Activated T-helper 2 cell treated with anti-CD3 and anti-CD28 coated beads, Interferon-gamma antibody, Interleukin-2, Interleukin-4, amounts not matched to agents 10 μg/mL and 5 μg/mL and 100 μg/mL, durations not matched to agents 14 hours and 24 hours and 36 hours (primary cell): Measurements from ENCODE around the gene PEAK1. TPM values are rescaled to one million over a fixed set of nuclear protein-coding genes. Genes with fewer than 3 reads are reported as not detected.
"Not testable (repeated sequence)": the region's sequence is repeated elsewhere in the genome, so short reads cannot be mapped to it uniquely, and the experiment has no call there.

Source experiments
- DNase-seq: peaks from one replicate; pipeline ENCODE4 v3.0.0; 2021; ENCODE audit warnings: low spot score
- H3K27ac Mint-ChIP-seq: one replicate; pipeline ENCODE4 v1.8.0; 2021; ENCODE audit warnings: mixed read lengths
- H3K27me3 Mint-ChIP-seq: one replicate; pipeline ENCODE4 v1.8.0; 2021; ENCODE audit warnings: low read depth, mixed read lengths
- H3K36me3 Mint-ChIP-seq: one replicate; pipeline ENCODE4 v1.8.0; 2021; ENCODE audit warnings: low read depth, mixed read lengths
- H3K4me1 Mint-ChIP-seq: one replicate; pipeline ENCODE4 v1.8.0; 2021; ENCODE audit warnings: low read depth, mixed read lengths
- H3K4me3 Mint-ChIP-seq: one replicate; pipeline ENCODE4 v1.8.0; 2021; ENCODE audit warnings: low read depth, mild to moderate bottlenecking, moderate library complexity, mixed read lengths
- H3K9me3 Mint-ChIP-seq: one replicate; pipeline ENCODE4 v1.8.0; 2021; ENCODE audit warnings: mixed read lengths
- intact Hi-C: fragments of 100-400 bp; cut with micrococcal nuclease; formaldehyde crosslinking; loops from one replicate; pipeline ENCODE4 v1.15.1; 2023
- total RNA-seq: library from RNA; stranded (reverse); gene quantifications from 2 replicates; pipeline ENCODE4 v1.2.3, GENCODE V29; 2022

The PEAK1 gene
- total RNA-seq, 1 donor from 2014 or later, result 26.0 TPM

DNA sequence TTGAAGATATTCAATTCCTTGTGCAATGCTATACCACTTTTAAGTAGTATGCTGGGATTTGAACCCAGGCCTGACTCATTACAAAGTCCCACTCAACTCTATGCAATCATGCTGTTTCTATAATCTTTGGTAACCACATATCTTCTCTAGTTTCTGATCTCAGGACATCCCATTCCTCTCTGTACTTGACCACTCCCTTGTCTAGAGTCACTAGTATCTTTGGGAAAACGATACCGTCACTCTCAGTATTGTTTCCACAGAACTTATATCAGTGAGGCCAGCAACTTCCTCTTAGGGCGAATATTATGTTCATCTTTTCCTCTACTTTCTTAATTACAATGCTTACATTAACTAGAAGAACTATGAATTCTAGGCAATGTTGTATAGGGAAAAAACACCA lies 211.7 kb downstream of the PEAK1 start:
- Mint-ChIP-seq H3K4me3 (no peak overlapping the region), H3K27ac (no peak overlapping the region)
- intact Hi-C loops, result no loop called here

DNA sequence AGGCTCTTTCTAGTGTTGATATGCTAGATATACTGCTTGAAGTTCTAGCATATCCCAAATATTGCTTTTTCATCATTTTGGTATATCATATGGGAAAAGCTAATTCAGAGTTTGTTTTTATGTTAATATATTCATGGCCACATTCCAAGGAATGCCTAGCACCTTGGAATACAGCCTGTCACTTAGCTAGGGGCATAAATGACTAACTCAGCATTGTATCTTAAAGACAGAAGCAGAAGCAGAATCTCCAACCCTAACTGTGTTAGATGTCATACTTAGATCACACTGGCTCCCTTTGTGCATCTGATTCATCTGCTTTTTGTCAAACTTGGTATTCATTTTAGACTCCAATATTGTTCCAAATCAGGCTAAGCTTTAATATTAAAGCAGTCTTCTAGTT lies 218.2 kb downstream of the PEAK1 start:
- Mint-ChIP-seq H3K4me1 (no peaks in the 10 kb centered on the region), H3K27ac (no peak overlapping the region), H3K4me3 (no peak overlapping the region), H3K36me3 (peaks cover 22% of the 10 kb centered on the region), H3K9me3 (peaks cover 7% of the 10 kb centered on the region), H3K27me3 (no peaks in the 10 kb centered on the region)
- intact Hi-C loops, result no loop called here
- DNase-seq, result no peak

More for the DNA sequence above, 211.7 kb downstream of the PEAK1 start:
- Mint-ChIP-seq H3K36me3 (peaks cover 9% of the 10 kb centered on the region), H3K9me3 (peaks cover 6% of the 10 kb centered on the region), H3K27me3 (no peaks in the 10 kb centered on the region), H3K4me1 (no peaks in the 10 kb centered on the region)
- DNase-seq, result no peak

DNA sequence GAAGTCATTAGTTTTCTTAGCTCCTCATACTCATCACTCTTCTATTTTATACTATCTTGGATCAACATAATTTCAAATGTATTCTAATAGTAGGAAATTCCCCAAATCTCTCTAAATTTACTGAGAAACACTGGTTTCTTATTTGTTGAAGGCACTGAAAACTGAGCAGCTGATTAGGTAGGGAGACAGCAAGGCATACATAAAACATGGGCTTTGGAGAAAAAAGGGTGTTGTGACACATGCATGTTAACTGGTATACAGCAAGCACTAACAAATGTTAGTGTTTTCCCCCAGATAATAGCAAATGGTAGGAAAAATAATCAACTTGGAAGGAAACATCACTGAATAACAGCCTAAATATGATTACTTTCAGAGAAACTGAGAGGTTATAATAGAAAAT lies 223.5 kb downstream of the PEAK1 start:
- peaks cover 7% of the 10 kb centered on the region for H3K9me3 Mint-ChIP-seq
- no peak for DNase-seq
- no peak overlapping the region for H3K4me3 Mint-ChIP-seq
- H3K27me3 Mint-ChIP-seq, result no peaks in the 10 kb centered on the region
- no peaks in the 10 kb centered on the region for H3K4me1 Mint-ChIP-seq
- H3K27ac Mint-ChIP-seq, result no peak overlapping the region
- H3K36me3 Mint-ChIP-seq, result peaks cover 19% of the 10 kb centered on the region
- intact Hi-C loops, result no loop called here

DNA sequence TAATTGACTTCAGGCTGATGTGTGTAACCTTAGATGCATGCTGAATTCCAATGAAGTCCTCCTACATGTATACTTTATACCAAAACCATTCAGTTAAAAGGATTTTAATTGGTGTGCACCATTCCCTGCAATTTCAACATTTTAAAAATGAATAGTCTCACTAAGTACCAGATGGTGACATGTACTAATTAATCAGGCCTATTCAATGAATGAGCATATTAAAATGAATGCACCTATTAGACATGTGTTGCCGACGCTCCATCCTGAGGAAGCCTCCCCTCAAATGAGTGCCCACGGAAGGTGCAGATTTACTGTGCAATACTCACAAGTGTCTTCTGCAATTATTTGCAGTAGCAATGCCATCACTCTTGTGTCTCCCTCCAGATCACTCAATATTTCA lies 224.3 kb downstream of the PEAK1 start:
- Mint-ChIP-seq H3K4me1 (peaks cover under 1% of the 10 kb centered on the region), H3K27ac (no peak overlapping the region), H3K27me3 (no peaks in the 10 kb centered on the region), H3K9me3 (peaks cover 7% of the 10 kb centered on the region), H3K36me3 (peaks cover 19% of the 10 kb centered on the region), H3K4me3 (no peak overlapping the region)
- intact Hi-C loops, result no loop called here
- no peak for DNase-seq

DNA sequence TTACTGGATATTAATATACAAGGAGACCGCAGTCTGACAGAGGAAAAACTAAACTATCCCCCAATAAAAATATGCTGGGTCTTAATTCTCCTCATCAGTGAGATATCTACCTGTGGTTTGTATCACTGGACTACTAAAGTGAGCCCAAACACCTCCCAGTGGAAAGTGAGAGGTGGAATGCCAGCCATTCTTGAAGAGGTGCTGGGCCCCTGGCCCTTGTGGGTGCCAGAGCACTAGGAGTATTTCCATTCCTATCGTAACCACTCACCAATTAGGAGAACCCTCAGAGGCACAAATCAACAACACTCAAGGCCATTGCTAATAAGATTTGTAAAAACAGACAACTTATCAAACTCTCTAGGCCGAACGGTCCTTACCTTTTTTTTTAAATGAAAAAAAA lies 227.5 kb downstream of the PEAK1 start:
- H3K9me3 Mint-ChIP-seq, result no peaks in the 10 kb centered on the region
- H3K4me1 Mint-ChIP-seq, result peaks cover 24% of the 10 kb centered on the region
- H3K27me3 Mint-ChIP-seq, result no peaks in the 10 kb centered on the region
- no peak overlapping the region for H3K27ac Mint-ChIP-seq
- H3K36me3 Mint-ChIP-seq, result no peaks in the 10 kb centered on the region
- no peak overlapping the region for H3K4me3 Mint-ChIP-seq
- DNase-seq, result no peak
- intact Hi-C loops, result no loop called here

DNA sequence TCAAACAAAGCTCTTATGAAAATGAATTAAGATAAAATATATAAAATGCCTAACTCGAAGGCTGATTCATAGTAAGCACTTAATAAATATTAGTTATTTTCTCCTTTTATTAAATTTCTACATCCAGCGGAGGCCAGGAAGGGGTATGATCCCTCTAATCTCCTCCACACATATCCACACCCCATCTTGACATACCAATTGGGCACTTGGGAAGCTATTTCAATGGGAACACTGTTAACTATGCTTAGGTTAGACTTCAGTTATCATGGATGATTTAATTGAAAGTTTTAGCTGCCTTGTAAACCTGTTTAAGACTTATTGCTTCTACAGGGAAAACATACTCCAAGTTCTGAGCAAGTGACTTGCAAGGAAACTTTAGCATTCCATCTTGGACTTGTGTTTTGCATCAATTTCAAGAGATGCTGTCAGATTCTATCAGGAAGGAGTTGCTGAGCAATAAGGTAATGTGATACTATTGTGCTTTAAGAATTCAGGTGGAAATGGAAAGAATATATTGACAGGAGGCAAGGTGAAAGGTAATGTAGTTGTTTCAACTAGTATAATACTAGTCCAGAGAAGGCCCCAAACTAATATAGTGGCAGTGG lies 228.6 kb downstream of the PEAK1 start:
- Mint-ChIP-seq H3K27ac (no peak overlapping the region), H3K9me3 (no peaks in the 10 kb centered on the region), H3K27me3 (no peaks in the 10 kb centered on the region)

DNA sequence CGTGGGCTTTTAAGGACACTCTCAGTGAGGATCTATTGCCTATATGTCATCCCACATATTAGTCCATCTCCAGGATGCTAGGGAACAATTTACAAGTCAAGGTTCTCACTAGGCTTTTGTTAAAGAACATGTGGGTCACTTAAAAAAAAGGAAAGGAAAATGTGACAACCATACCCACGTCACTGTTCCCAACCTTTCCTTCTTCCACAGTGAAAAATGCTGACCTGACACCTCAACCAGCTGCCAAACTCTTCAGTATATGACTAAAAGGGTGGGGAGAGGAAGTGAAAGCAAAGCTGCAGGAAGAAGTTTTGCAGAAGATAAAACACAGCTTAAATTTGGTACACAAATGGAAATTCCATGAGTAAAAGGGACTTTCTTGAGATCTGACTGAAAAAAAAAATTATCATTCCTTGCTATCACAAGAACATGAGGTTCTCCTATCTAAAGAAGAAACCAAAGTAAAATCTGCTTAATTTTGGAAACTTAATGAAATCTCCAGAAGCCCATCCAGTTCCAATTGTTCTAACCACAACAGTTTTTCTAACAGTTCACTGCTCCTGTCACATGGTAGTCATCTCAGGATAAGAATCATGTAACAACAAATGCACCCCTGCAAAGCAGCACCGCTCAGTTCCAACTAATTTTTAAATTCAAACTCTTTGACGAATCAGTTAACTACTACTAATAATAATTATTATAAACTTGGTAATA lies 232.0 kb downstream of the PEAK1 start:
- intact Hi-C loops, result loop anchor here (1.0 to 10.0 kb wide), 5 partner anchors 73 to 308 kb away; partner anchors contain the start of genes HMG20A and PEAK1
- no peak for DNase-seq
- peaks cover 48% of the 10 kb centered on the region for H3K4me1 Mint-ChIP-seq
- H3K27me3 Mint-ChIP-seq, result no peaks in the 10 kb centered on the region
- peak overlapping the region; percentile 81 for H3K27ac Mint-ChIP-seq
- H3K4me3 Mint-ChIP-seq, result no peak overlapping the region
- no peaks in the 10 kb centered on the region for H3K9me3 Mint-ChIP-seq
- H3K36me3 Mint-ChIP-seq, result no peaks in the 10 kb centered on the region

More for the DNA sequence above, 228.6 kb downstream of the PEAK1 start:
- no peak overlapping the region for H3K4me3 Mint-ChIP-seq
- DNase-seq, result no peak
- intact Hi-C loops, result no loop called here
- no peaks in the 10 kb centered on the region for H3K36me3 Mint-ChIP-seq
- H3K4me1 Mint-ChIP-seq, result peaks cover 35% of the 10 kb centered on the region

DNA sequence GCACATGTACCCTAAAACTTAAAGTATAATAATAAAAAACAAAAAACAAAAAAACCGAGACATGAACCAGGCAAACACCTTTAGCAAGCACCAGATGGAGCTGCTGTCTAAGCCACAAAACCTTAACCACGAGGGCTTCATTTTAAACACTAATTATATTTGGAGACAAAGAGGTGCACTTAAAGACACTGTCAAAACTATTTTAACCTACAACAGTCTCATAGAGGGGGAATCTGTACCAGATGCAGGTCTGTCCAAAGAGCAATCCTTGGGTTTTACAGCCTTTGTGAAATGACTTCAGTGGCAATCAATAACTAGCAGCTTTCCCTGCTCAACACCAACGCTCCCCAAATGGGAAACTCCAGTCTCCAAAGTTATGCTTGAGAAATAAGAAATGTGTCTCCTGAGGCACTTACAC lies 233.3 kb downstream of the PEAK1 start:
- no peaks in the 10 kb centered on the region for H3K27me3 Mint-ChIP-seq
- no peak overlapping the region for H3K4me3 Mint-ChIP-seq
- no peak overlapping the region for H3K27ac Mint-ChIP-seq
- intact Hi-C loops, result loop anchor here (1.0 to 10.0 kb wide), 6 partner anchors 72 to 357 kb away; partner anchors contain the start of genes HMG20A and PEAK1
- H3K9me3 Mint-ChIP-seq, result no peaks in the 10 kb centered on the region
- H3K4me1 Mint-ChIP-seq, result peaks cover 60% of the 10 kb centered on the region
- no peaks in the 10 kb centered on the region for H3K36me3 Mint-ChIP-seq
- DNase-seq, result no peak

DNA sequence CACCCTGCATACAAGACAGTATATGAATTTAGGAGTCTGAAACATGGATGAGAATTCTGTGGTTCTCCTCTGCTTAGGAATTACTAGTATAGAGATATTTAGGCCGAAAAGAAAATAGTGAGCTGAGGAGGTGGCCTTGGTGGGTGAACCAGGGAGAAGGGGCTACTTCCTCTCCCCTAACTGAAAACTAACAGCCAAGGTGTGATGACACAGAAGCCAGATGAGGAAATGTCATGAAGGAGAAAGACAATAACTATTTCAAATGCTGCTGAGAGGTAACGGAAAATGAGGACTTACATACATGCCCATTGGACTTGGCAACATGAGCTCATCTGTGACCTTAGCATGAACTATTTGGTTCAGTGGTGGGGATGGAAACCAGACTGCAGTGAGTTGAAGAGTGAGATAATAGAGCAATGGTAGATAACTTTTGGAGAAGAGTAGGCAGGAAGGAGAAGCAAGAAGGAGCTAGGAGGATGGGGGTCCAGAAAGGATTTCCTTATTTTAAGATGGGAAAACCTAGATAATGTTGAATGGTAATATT lies 234.6 kb downstream of the PEAK1 start:
- intact Hi-C loops, result loop anchor here (5.0 to 10.0 kb wide), 4 partner anchors 71 to 237 kb away; partner anchors contain the start of genes HMG20A and PEAK1
- Mint-ChIP-seq H3K27ac (peak overlapping the region; percentile 54), H3K9me3 (no peaks in the 10 kb centered on the region), H3K4me1 (peaks cover 70% of the 10 kb centered on the region), H3K27me3 (no peaks in the 10 kb centered on the region), H3K4me3 (no peak overlapping the region), H3K36me3 (peaks cover 4% of the 10 kb centered on the region)
- no peak for DNase-seq

DNA sequence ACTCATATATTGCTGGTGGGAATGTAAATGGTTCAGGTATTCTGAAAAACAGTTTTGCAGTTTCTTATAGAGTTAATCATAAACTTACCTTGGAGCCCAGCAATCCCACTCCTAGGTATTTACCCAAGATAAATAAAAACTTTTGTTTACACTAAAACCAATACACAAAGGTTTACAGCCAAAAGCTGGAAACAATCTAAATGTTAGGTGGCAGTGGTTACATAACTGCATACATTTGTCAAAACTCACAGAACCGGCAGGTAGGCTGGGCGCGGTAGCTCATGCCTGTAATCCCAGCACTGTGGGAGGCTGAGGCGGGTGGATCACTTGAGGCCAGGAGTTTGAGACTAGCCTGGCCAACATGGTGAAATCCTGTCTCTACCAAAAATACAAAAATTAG lies 235.6 kb downstream of the PEAK1 start:
- not testable (repeated sequence) for DNase-seq, H3K36me3 Mint-ChIP-seq, H3K4me3 Mint-ChIP-seq, H3K27me3 Mint-ChIP-seq, H3K27ac Mint-ChIP-seq, H3K9me3 Mint-ChIP-seq
- intact Hi-C loops, result loop anchor here (10.0 kb wide), 2 partner anchors 70 to 200 kb away; no protein-coding TSS in a partner anchor
- H3K4me1 Mint-ChIP-seq, result peaks cover 75% of the 10 kb centered on the region

DNA sequence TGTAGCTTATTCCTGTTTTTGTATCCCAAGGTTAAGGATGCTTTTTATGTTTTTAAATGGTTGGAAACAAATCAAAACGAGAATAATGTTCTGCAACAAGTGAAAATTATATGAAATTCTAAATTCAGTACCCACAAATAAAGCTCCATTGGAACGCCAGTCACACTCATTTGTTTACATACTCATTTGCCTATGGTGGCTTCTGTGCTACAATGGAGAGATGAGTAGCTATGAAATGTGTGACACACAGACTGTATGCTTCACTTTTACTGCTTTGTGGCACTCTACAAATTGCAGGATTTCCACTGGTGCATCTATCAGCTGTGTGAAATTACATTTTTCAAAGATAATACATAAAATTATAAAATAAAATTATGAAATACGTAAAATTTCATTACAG lies 236.8 kb downstream of the PEAK1 start:
- peaks cover 72% of the 10 kb centered on the region for H3K4me1 Mint-ChIP-seq
- H3K27me3 Mint-ChIP-seq, result no peaks in the 10 kb centered on the region
- intact Hi-C loops, result loop anchor here (10.0 kb wide), 2 partner anchors 68 to 198 kb away; no protein-coding TSS in a partner anchor

DNA sequence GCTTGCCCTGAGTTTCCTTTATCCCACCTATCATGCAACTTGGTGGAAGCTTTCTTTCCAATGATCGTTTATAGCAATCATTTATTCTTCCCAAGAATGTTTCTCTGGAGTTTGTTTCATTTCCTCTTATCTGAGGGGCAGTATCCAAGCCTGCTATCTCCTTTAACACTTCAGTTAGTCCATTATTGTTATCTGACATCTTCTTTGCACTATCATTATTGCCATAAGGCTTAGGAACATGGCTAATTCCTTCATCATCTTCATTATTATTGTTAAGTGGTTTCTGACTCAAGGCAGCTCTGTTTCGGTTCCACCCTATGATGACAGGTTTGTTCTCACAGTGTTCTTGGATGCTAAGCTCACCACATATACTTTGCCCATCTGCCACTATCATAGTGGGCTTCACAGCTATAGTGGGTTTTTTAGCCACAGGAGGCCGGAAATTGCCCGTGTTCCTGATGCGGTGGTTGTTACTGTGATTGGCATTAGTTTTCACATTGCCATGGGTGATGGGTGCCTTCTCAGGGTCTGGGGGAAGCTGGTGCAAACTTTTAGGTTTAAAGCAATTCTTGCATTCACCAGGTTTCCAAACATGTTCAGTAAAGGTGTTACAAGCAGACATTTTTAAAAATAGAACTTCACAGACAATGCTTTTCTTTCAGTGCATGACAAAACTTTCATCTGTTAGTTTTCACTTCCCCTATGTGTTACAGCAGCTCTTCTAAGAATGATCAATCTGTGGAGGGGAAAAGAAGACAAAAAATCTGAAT lies 238.4 kb downstream of the PEAK1 start:
- intact Hi-C loops, result loop anchor here (10.0 kb wide), 2 partner anchors 67 to 197 kb away; no protein-coding TSS in a partner anchor
- H3K4me3 Mint-ChIP-seq, result no peak overlapping the region
- H3K4me1 Mint-ChIP-seq, result peaks cover 56% of the 10 kb centered on the region

More for the DNA sequence above, 236.8 kb downstream of the PEAK1 start:
- Mint-ChIP-seq H3K4me3 (no peak overlapping the region), H3K27ac (no peak overlapping the region), H3K36me3 (peaks cover 6% of the 10 kb centered on the region), H3K9me3 (no peaks in the 10 kb centered on the region)
- no peak for DNase-seq

More for the DNA sequence above, 238.4 kb downstream of the PEAK1 start:
- DNase-seq, result no peak
- Mint-ChIP-seq H3K9me3 (no peaks in the 10 kb centered on the region), H3K36me3 (peaks cover 9% of the 10 kb centered on the region), H3K27ac (peak overlapping the region; percentile 3), H3K27me3 (no peaks in the 10 kb centered on the region)
